Measurements from ENCODE around the gene JCAD.

Gene JCAD

DNA sequence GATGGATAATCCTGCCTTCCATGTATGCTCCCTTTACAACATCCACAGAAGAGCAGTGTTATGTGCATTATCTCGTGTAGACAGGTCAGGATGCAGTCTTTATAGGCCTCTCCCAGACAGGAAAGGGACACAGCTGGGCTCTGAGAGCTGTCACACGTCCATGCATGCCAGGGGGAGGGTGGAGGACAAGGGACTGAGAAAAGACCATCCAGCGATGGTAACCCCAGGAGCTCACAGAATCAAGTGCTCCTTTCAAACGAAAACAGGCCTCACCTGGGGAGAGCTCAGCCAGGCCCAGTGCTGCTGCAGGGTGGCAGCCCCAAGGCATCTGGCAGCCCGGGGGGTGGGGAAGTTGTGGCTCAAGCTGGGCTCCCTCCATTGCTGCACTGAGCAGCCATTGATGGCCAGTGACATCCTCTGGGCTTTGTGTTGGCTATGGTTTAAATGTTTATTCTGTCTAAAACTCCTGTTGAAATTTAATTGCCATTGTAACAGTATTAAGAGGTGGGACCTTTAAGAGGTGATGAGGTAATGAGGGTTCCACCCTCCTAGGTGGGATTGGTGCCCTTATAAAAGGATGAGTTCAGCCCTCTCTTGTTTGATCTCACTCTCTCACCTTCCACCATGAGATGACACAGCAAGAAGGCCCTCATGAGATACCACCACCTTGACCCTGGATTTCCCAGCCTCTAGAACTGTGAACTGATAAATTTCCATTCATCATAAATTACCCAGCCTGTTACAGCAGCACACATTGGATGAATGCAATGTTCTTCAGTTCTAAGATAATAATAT is 15.7 kb downstream of the JCAD start:
- Histone ChIP-seq H3K27me3 (no peaks in the 10 kb centered on the region), H3K9me3 (replicated peaks in 1 of 11) (no peaks in the 10 kb centered on the region), H3K4me1 (peaks cover 30 to 65% (median 60%) of the 10 kb centered on the region in 10 experiments), H3K4me3 (no peak overlapping the region), H3K4me2 (peak overlapping the region in 9 of 11 experiments; percentile 41 to 89 (median 85); a peak in 17 of 22 replicates), H3K9ac (no peak overlapping the region), H4K20me1 (no peaks in the 10 kb centered on the region), H3K27ac (peak overlapping the region in 2 of 11 experiments; percentile 7 to 10; a peak in 1 of 22 replicates), H3K36me3 (peaks cover 0 to 28% (median 0%) of the 10 kb centered on the region in 11 experiments; a peak in 3 of 22 replicates)
- TF ChIP-seq Cebpa-rat (IDR thresholded peaks at IDR 0.05), result no peak

DNA sequence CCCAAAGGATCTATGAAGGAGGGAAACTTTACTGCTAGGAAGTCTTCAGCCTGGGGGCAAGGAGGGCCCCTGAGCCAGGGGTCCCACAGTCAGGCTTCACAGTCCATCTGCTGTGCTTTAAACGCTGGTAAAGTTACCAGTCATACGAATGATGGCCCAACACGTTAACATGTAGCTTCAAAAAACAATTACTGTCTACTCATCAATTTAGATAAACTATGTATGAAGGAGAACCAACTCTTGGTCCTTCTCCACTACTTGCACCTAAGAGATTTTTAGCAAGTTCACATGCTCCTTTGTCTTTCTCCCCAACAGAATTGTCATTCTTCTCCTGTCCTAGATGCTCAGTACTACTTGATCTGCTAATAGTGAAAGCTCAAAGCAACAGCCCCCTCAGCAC is 16.6 kb downstream of the JCAD start:
- Histone ChIP-seq H3K27ac (peak overlapping the region in 8 of 11 experiments; percentile 46 to 69 (median 59); a peak in 8 of 22 replicates), H3K27me3 (no peaks in the 10 kb centered on the region), H3K36me3 (peaks cover 0 to 28% (median 0%) of the 10 kb centered on the region in 11 experiments; a peak in 3 of 22 replicates), H4K20me1 (no peaks in the 10 kb centered on the region), H3K9me3 (replicated peaks in 1 of 11) (no peaks in the 10 kb centered on the region), H3K4me2 (peak overlapping the region; percentile 33 to 91 (median 85); a peak in 21 of 22 replicates), H3K4me3 (no peak overlapping the region), H3K9ac (no peak overlapping the region), H3K4me1 (peaks cover 36 to 65% (median 62%) of the 10 kb centered on the region in 10 experiments)
- TF ChIP-seq Cebpa-rat (IDR thresholded peaks at IDR 0.05), result no peak

DNA sequence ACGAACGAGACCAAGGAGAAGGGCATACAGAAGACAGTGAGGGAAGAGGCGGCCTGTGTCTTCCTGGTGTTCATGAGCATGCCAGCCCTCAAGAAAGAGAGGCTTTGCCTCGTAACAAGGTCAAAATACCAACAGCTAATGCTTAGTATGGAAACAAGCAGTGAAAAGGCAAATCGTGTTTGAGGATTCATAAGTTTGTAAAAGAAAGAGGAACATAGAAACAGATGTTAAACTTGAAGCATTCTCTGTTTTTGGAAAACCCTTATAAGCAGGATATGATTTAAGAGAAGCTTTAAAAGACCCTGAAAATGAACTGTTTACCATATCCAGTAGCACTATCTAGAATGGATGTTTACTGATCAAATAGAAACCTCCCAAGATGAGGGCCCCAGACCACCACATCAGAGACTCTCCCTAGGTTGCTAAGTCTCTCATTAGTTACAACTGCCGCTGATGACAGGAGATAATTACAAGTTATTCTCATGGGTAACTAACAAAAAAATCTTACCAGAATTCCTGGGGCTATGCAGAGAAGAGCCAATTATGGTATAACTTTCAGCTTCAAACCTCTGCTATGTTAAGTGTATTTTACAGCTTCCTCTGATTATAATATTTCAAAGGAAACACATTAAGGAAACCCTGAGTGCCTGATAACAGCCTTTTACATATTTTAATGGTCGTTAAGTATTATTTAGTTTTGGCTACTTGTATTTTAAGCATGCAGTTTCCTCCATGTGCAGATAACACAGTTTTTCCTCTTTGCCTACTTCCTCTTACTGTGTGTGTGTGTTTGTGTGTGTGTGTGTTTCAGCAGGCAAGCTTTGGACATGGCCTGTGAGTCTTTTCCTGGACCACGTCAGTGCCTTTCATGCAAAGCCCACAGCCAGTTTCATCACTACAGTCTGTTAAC is 17.9 kb downstream of the JCAD start:
- Histone ChIP-seq H3K4me2 (peak overlapping the region; percentile 33 to 91 (median 85)), H3K9ac (peak overlapping the region in 8 of 11 experiments; percentile 13 to 43 (median 22); a peak in 10 of 22 replicates), H3K4me1 (peaks cover 49 to 77% (median 74%) of the 10 kb centered on the region in 10 experiments), H3K36me3 (peaks cover 0 to 24% (median 0%) of the 10 kb centered on the region in 11 experiments; a peak in 2 of 22 replicates), H3K9me3 (replicated peaks in 1 of 11) (no peaks in the 10 kb centered on the region), H4K20me1 (no peaks in the 10 kb centered on the region), H3K27ac (peak overlapping the region in 10 of 11 experiments; percentile 5 to 69 (median 55); a peak in 18 of 22 replicates), H3K27me3 (no peaks in the 10 kb centered on the region), H3K4me3 (no peak overlapping the region)
- TF ChIP-seq Cebpa-rat (IDR thresholded peaks at IDR 0.05), result no peak

DNA sequence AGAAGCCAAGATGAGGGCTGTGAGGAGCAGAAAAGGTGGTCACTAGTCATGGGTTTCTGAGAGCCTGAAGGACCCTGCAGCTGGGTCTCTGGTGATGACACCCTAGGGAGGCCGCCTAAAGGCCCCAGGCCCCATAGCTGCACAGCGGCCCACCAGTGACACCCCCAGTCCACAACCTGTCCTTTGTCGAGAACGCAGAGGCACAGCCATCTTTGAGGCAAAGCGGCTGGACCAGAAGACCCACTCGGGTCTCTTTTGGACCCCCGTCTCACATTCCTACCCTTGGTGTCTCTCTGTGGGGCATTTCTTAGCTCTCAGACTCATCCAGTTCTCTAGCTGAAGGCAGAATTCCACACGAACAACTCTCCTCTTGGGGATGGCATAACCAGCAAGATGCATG is 18.8 kb downstream of the JCAD start:
- H3K9me3 ChIP-seq (replicated peaks in 1 of 11), result no peaks in the 10 kb centered on the region
- peaks cover 0 to 15% (median 0%) of the 10 kb centered on the region in 11 experiments; a peak in 2 of 22 replicates for H3K36me3 ChIP-seq
- no peak overlapping the region; a peak in 1 of 22 replicates for H3K9ac ChIP-seq
- H3K4me3 ChIP-seq, result no peak overlapping the region
- no peaks in the 10 kb centered on the region for H3K27me3 ChIP-seq
- H4K20me1 ChIP-seq, result no peaks in the 10 kb centered on the region
- TF ChIP-seq Cebpa-rat (IDR thresholded peaks at IDR 0.05), result no peak
- peak overlapping the region; percentile 33 to 91 (median 85) for H3K4me2 ChIP-seq
- H3K4me1 ChIP-seq, result peaks cover 49 to 86% (median 83%) of the 10 kb centered on the region in 10 experiments
- H3K27ac ChIP-seq, result peak overlapping the region in 8 of 11 experiments; percentile 46 to 69 (median 59); a peak in 8 of 22 replicates

DNA sequence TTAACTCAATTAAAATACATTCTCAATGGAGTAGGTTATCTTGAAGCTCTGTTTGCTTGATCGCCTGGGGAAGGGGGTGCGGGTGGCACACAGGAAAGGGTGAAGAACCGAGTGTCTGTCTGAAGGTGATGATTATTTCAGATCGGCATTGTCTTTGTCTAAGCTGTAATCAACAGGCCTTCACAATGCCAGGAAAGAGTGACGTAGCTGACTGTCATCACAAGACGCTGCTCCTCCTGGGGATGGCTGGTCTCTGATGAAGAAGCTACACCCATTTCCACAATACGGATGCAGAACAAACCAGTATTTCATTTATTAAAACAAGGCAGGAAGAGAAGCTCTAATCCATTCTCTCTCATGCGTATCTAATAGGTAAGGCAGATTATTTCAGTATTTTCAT is 19.4 kb downstream of the JCAD start:
- no peak overlapping the region for H3K4me3 ChIP-seq
- H3K4me1 ChIP-seq, result peaks cover 52 to 92% (median 89%) of the 10 kb centered on the region in 10 experiments
- H3K27ac ChIP-seq, result peak overlapping the region in 3 of 11 experiments; percentile 2 to 60 (median 57); a peak in 2 of 22 replicates
- H3K9ac ChIP-seq, result no peak overlapping the region
- H3K9me3 ChIP-seq (replicated peaks in 1 of 11), result no peaks in the 10 kb centered on the region
- no peak for TF ChIP-seq Cebpa-rat (IDR thresholded peaks at IDR 0.05)
- no peaks in the 10 kb centered on the region for H4K20me1 ChIP-seq
- H3K36me3 ChIP-seq, result peaks cover 0 to 10% (median 0%) of the 10 kb centered on the region in 11 experiments; a peak in 1 of 22 replicates
- peak overlapping the region in 10 of 11 experiments; percentile 49 to 91 (median 86); a peak in 17 of 22 replicates for H3K4me2 ChIP-seq
- H3K27me3 ChIP-seq, result no peaks in the 10 kb centered on the region

DNA sequence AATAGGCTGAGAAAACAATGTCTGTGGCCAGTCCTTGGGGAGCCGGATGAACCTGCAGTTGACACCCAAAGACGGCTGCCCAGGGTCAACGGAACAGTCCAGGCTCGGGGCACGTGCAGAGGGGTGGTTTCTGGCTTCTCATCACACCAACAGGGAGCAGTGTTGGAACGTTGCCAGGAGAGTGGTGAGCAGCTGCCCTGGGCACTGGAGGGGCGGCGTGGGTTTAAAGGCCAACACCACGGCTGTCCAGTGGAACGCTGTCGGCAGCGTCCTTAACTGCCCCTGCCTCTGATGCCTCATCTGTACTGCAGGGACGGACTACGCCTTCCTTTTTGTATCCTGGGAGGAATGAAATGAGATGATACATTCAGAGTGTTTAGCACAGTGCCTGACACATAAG is 19.8 kb downstream of the JCAD start:
- Histone ChIP-seq H3K4me3 (no peak overlapping the region), H3K27ac (peak overlapping the region in 4 of 11 experiments; percentile 54 to 70 (median 58); a peak in 5 of 22 replicates), H3K36me3 (peaks cover 0 to 6% (median 0%) of the 10 kb centered on the region in 11 experiments; a peak in 1 of 22 replicates), H3K27me3 (no peaks in the 10 kb centered on the region), H3K9me3 (replicated peaks in 1 of 11) (no peaks in the 10 kb centered on the region), H3K4me1 (peaks cover 56 to 96% (median 93%) of the 10 kb centered on the region in 10 experiments), H4K20me1 (no peaks in the 10 kb centered on the region), H3K9ac (no peak overlapping the region), H3K4me2 (peak overlapping the region in 10 of 11 experiments; percentile 49 to 91 (median 86); a peak in 18 of 22 replicates)
- TF ChIP-seq Cebpa-rat (IDR thresholded peaks at IDR 0.05), result no peak

DNA sequence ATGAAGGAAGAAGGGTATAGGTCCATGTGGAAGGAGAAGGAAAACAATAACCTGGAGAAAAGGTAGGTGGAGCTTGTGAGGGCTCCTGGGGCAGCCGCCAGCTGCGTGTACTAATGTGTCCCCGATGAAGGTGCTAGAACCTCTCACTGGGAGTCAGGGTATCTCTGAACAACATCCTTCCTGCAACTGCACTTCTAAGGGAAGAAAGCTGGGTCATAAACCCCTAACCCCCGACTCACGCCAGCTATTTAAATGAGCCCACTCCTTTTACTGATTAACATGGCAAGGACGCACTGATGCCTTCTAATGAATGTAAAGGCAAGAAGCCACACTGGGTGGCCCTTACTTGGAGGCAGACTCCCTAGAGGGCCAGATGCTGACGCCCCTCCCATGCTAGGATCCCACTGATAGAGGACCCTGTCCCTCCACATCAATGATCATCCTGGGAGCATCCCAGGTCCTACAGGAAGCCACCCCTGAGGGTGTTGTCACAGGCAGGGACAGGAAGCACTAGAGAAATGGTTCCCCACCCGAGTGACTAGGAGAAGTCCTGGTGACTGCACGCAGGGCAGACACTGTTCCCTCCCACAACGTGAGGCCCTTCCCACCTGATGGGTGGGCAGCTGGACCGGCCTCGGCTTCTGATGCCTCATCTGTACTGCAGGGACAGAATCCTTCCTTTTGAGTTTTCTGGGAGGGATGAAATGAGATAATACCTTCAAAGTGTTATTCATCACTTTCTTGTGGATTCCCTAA is 20.4 kb downstream of the JCAD start:
- no peaks in the 10 kb centered on the region for H4K20me1 ChIP-seq
- peak overlapping the region; percentile 49 to 91 (median 85) for H3K4me2 ChIP-seq
- H3K9me3 ChIP-seq (replicated peaks in 1 of 11), result no peaks in the 10 kb centered on the region
- H3K36me3 ChIP-seq, result peaks cover 0 to 5% (median 0%) of the 10 kb centered on the region in 11 experiments; a peak in 1 of 22 replicates
- no peak for TF ChIP-seq Cebpa-rat (IDR thresholded peaks at IDR 0.05)
- no peak overlapping the region for H3K4me3 ChIP-seq
- H3K4me1 ChIP-seq, result peaks cover 60 to 100% (median 99%) of the 10 kb centered on the region in 10 experiments
- H3K27ac ChIP-seq, result peak overlapping the region in 8 of 11 experiments; percentile 1 to 70 (median 46); a peak in 10 of 22 replicates
- H3K27me3 ChIP-seq, result no peaks in the 10 kb centered on the region
- peak overlapping the region in 2 of 11 experiments; percentile 19 to 36; a peak in 2 of 22 replicates for H3K9ac ChIP-seq

Measured in BLaER1 treated with 17β-estradiol and CSF1 and Interleukin-3, amounts not matched to agents 10 nM and 100 nM (cell line).